ENCODE data around the gene LRRN3.

Gene LRRN3

DNA sequence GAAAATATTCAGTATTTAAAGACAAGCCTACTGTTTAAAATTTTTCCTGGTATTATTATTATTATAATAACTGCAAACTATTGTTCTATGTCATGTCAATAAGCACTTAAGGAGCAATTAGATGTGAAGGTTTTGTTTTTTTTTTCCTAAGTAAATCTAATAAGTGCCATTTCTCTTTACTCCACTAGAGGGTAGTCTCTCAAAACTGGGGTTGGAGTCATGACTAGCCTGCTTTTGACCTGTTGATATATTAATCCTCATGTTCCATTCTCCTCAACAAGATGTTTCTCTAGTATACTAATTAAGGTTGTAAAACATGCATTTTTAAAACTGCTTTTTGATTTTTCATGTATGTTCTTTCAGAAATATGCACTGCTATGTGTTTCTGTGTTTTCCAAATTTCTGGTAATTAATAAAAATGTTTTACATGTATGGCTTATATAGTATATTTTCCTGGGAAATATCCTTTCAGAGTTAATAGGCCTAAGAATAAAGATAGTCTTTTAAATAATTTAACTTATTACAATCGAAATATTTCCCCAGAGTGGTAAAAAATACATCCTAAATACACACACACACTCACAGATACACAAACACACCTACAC, 1.0 kb upstream of the LRRN3 start:
- Histone ChIP-seq H3K36me3 (ENCODE audit: control insufficient read depth, insufficient read depth, low read length) (no peaks in the 10 kb centered on the region), H3K27ac (ENCODE audit: insufficient read depth, low read depth, low read length, poor library complexity, severe bottlenecking) (no peak overlapping the region), H3K4me1 (ENCODE audit: control insufficient read depth, insufficient read depth, low read length) (peaks cover 30% of the 10 kb centered on the region), H3K27me3 (ENCODE audit: control insufficient read depth, insufficient read depth, low read length, poor library complexity, severe bottlenecking) (no peaks in the 10 kb centered on the region), H3K9me3 (ENCODE audit: control insufficient read depth, low read length) (no peaks in the 10 kb centered on the region), H3K4me3 (ENCODE audit: insufficient read depth, low read depth, low read length) (no peak overlapping the region)
- WGBS, 2 experiments: no CpG with 5 or more reads among the region's 1 CpG

DNA sequence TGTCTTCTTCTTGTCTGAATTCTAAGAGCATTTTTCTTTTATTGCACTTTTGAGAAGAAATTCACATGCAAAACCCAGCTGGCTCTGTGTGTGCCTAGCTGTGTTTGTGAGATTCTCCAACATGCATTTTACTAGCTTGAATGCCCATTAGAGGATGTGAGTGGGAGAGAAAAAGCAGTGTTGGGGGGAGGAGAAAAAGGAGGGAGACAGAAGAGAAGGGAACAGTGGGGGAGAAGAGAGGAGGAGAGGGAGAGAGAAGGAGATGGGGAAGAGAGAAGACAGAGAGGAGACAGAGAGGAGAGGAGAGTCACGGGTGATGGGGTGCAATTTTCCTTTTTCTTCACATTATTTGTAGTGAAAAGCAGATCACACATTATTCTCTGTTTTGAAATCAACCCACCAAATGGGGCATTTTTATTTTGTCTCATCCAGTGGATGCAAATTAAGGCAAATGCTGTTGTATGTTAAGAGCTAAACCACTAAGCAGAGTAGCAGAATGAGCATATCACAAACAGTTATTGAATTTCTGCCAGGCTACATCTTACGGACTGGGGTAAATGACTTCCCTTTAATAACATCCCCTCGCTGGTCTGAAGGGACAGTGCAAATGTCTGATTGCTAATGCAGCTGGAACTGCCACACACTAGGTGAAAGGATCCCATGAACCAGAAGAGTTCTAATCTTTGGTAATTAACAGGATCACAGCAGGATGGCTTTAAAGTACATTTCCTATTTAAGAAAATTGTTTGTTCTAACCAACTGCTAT, 849 bp downstream of the LRRN3 start:
- H3K27me3 ChIP-seq (ENCODE audit: control insufficient read depth, insufficient read depth, low read length, poor library complexity, severe bottlenecking): no peaks in the 10 kb centered on the region
- H3K27ac ChIP-seq (ENCODE audit: insufficient read depth, low read depth, low read length, poor library complexity, severe bottlenecking): no peak overlapping the region
- no peaks in the 10 kb centered on the region for H3K9me3 ChIP-seq (ENCODE audit: control insufficient read depth, low read length)
- 32 to 40% methylated on average over 2 to 3 of the region's 3 CpGs for WGBS, 2 experiments
- peaks cover 38% of the 10 kb centered on the region for H3K4me1 ChIP-seq (ENCODE audit: control insufficient read depth, insufficient read depth, low read length)
- no peaks in the 10 kb centered on the region for H3K36me3 ChIP-seq (ENCODE audit: control insufficient read depth, insufficient read depth, low read length)
- peak overlapping the region; percentile 22 for H3K4me3 ChIP-seq (ENCODE audit: insufficient read depth, low read depth, low read length)

DNA sequence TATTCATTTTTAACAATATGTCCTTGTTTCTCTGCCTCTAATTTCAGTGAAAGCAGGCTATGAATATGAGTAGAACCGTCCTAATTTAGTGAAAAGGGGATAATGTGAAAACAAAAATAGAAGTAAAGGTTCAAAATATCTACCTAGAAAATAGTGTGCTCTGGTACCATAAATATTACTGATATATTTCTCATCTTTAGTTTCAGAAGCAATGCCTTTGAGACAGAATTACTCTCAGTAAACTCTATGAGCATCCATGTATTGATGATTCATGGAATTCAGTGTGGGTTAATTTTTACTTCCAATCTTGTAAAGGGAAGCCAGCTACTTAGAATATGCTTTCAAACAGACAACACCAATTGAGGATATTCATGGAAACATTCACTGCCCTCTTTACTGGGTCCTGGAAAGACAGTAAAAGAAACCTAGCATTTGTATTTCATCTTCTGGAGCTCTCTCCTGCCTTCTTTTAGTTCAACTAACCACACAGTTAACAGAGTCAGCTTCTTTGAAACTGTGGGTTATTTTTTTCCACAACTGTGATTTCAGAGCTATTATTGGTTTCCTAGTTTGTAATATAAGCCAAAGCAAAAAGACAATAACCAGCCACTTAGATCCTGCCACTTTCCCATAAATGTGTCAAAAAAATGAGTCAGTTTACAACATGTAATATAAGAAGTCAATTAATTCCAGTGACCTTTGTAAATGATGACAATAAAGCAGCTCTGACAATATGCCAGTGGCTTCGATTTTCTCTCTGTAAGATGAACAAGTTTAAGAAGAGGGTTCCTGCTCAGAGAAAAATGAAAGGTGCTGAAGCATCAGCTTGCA, 1.7 kb downstream of the LRRN3 start:
- Histone ChIP-seq H3K27ac (ENCODE audit: insufficient read depth, low read depth, low read length, poor library complexity, severe bottlenecking) (no peak overlapping the region), H3K4me3 (ENCODE audit: insufficient read depth, low read depth, low read length) (peak overlapping the region; percentile 22), H3K36me3 (ENCODE audit: control insufficient read depth, insufficient read depth, low read length) (no peaks in the 10 kb centered on the region), H3K27me3 (ENCODE audit: control insufficient read depth, insufficient read depth, low read length, poor library complexity, severe bottlenecking) (no peaks in the 10 kb centered on the region), H3K9me3 (ENCODE audit: control insufficient read depth, low read length) (no peaks in the 10 kb centered on the region), H3K4me1 (ENCODE audit: control insufficient read depth, insufficient read depth, low read length) (peaks cover 42% of the 10 kb centered on the region)
- WGBS, 2 experiments: 69 to 81% methylated on average over 1 to 2 of the region's 2 CpGs

DNA sequence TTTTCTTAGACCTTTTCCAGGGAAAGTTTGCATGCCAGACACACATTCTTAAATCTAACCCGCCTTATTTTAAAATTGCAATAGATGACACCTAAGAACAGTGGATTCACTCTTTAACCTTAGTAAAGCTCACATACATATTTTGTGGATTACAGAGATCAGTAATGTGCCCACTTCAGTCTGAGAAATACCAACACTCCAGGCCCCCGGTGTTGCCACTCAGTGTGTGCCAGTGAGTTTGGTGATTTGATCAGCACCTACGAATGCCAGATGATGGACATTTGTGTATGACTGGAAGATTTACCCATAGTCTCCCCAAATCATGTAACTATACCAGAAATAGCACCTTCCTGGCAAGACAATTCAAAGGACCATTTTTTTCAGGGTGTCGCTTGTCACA, 2.6 kb downstream of the LRRN3 start:
- no peaks in the 10 kb centered on the region for H3K27me3 ChIP-seq (ENCODE audit: control insufficient read depth, insufficient read depth, low read length, poor library complexity, severe bottlenecking)
- peaks cover 51% of the 10 kb centered on the region for H3K4me1 ChIP-seq (ENCODE audit: control insufficient read depth, insufficient read depth, low read length)
- H3K27ac ChIP-seq (ENCODE audit: insufficient read depth, low read depth, low read length, poor library complexity, severe bottlenecking): no peak overlapping the region
- H3K4me3 ChIP-seq (ENCODE audit: insufficient read depth, low read depth, low read length): peak overlapping the region; percentile 22
- H3K9me3 ChIP-seq (ENCODE audit: control insufficient read depth, low read length): no peaks in the 10 kb centered on the region
- WGBS, 2 experiments: 84 to 92% methylated on average over 4 of the region's 4 CpGs
- H3K36me3 ChIP-seq (ENCODE audit: control insufficient read depth, insufficient read depth, low read length): no peaks in the 10 kb centered on the region

DNA sequence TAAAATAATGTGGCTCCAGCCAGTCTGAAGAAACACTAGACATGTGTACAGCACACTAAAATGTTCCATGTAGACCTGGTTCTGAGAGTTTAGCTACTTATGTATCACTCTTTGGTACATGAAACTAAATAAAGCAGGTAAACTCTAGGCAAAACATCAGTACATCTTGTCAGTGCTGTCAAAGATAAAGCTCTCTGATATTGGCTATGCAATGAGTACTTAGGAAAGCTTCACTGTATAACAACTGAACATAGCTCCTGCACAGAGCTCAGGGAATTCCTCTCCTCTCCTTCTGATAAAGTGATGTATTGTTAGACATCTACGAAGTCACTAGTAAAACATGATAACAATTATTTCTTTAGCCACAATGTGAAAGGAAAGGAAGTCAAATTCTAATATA, 3.5 kb downstream of the LRRN3 start:
- Histone ChIP-seq H3K4me1 (ENCODE audit: control insufficient read depth, insufficient read depth, low read length) (peaks cover 54% of the 10 kb centered on the region), H3K27me3 (ENCODE audit: control insufficient read depth, insufficient read depth, low read length, poor library complexity, severe bottlenecking) (no peaks in the 10 kb centered on the region), H3K27ac (ENCODE audit: insufficient read depth, low read depth, low read length, poor library complexity, severe bottlenecking) (no peak overlapping the region), H3K4me3 (ENCODE audit: insufficient read depth, low read depth, low read length) (no peak overlapping the region), H3K36me3 (ENCODE audit: control insufficient read depth, insufficient read depth, low read length) (no peaks in the 10 kb centered on the region), H3K9me3 (ENCODE audit: control insufficient read depth, low read length) (no peaks in the 10 kb centered on the region)
- 80% methylated on average over 1 of the region's 1 CpG; no CpG with 5 or more reads in 1 of the 2 experiments for WGBS, 2 experiments

DNA sequence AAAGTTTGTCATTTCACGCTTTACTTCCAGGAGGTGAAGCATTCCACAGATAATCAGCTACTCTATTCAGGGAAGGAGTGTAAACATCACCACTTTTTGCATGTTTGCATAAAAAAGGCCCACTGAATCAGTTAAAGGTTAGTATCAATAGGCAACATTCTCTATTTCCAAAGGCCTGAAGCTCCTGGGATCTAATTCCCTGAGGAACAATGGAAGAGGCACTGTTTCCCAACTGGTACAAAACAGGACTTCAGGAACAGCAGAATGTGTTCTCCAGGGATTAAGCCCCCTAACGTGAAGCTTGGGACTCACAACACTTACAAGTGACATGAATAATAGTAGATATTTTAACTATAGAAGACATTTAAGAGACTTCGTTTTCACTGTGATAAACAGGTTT, 6.1 kb downstream of the LRRN3 start:
- WGBS, 2 experiments: 2 to 27% methylated on average over 1 to 2 of the region's 3 CpGs

DNA sequence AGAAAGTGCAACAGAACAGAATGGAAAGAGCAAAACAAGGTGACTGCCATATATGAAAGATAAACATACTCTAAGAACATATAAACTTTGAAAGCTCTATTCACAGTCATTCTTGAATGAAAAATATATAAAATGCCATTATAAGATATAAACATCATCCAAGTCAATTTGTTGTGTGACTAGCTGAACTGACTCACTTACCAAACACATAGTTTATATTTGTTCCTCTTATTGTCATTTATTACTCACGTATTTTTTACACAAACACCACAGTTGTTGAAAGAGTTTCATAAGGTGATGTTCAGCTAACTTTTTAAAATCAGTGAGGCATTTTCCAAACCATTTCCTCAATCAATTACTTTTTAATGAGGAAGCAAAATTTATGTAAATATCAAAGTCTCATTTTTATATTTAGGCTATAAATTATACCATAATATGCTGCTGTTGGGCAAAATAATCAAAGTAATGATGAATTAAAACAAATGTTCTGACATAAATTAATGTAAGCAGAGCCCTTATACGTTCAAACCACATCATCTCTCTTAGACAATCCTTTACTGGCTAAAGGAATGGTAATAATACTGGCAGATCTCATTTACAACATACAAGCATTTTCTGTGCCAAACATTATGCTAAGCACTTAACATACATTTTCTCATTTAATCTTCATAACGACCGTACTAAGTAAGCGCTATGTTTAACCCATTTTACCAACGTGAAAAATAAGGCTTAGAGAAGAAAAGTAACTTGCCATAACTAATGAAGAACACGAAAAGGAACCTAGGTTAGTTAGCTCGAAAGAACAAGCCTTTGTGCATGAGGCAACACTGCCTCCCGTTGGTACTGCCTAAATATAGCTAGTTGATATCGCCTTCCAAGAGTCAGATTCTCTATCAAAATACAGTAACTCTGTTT, 7.3 kb downstream of the LRRN3 start:
- Histone ChIP-seq H3K36me3 (ENCODE audit: control insufficient read depth, insufficient read depth, low read length) (no peaks in the 10 kb centered on the region), H3K4me3 (ENCODE audit: insufficient read depth, low read depth, low read length) (no peak overlapping the region), H3K4me1 (ENCODE audit: control insufficient read depth, insufficient read depth, low read length) (peaks cover 31% of the 10 kb centered on the region), H3K27me3 (ENCODE audit: control insufficient read depth, insufficient read depth, low read length, poor library complexity, severe bottlenecking) (no peaks in the 10 kb centered on the region), H3K9me3 (ENCODE audit: control insufficient read depth, low read length) (no peaks in the 10 kb centered on the region), H3K27ac (ENCODE audit: insufficient read depth, low read depth, low read length, poor library complexity, severe bottlenecking) (no peak overlapping the region)
- 14 to 17% methylated on average over 9 to 10 of the region's 10 CpGs for WGBS, 2 experiments

More for the DNA sequence above, 6.1 kb downstream of the LRRN3 start:
- Histone ChIP-seq H3K4me3 (ENCODE audit: insufficient read depth, low read depth, low read length) (no peak overlapping the region), H3K27ac (ENCODE audit: insufficient read depth, low read depth, low read length, poor library complexity, severe bottlenecking) (no peak overlapping the region), H3K27me3 (ENCODE audit: control insufficient read depth, insufficient read depth, low read length, poor library complexity, severe bottlenecking) (no peaks in the 10 kb centered on the region), H3K9me3 (ENCODE audit: control insufficient read depth, low read length) (no peaks in the 10 kb centered on the region), H3K4me1 (ENCODE audit: control insufficient read depth, insufficient read depth, low read length) (peaks cover 42% of the 10 kb centered on the region), H3K36me3 (ENCODE audit: control insufficient read depth, insufficient read depth, low read length) (no peaks in the 10 kb centered on the region)

DNA sequence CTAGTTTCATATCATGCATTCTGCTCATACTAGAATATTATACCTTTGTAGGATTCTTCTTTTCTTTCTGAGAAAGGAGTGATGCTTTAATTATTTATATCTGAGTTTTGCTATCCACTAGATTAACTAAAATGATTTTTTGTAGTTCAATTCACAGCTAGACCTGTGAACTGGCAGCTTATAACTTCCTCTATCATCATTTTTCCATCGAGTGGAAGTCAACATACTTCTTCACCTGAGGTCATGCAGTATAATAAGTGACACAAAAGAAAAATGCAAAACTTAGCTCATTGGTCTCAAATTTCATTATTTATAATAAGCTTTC, 8.0 kb downstream of the LRRN3 start:
- Histone ChIP-seq H3K4me1 (ENCODE audit: control insufficient read depth, insufficient read depth, low read length) (peaks cover 25% of the 10 kb centered on the region), H3K4me3 (ENCODE audit: insufficient read depth, low read depth, low read length) (no peak overlapping the region), H3K9me3 (ENCODE audit: control insufficient read depth, low read length) (no peaks in the 10 kb centered on the region), H3K36me3 (ENCODE audit: control insufficient read depth, insufficient read depth, low read length) (no peaks in the 10 kb centered on the region), H3K27me3 (ENCODE audit: control insufficient read depth, insufficient read depth, low read length, poor library complexity, severe bottlenecking) (no peaks in the 10 kb centered on the region), H3K27ac (ENCODE audit: insufficient read depth, low read depth, low read length, poor library complexity, severe bottlenecking) (no peak overlapping the region)
- 36 to 43% methylated on average over 1 of the region's 1 CpG for WGBS, 2 experiments

DNA sequence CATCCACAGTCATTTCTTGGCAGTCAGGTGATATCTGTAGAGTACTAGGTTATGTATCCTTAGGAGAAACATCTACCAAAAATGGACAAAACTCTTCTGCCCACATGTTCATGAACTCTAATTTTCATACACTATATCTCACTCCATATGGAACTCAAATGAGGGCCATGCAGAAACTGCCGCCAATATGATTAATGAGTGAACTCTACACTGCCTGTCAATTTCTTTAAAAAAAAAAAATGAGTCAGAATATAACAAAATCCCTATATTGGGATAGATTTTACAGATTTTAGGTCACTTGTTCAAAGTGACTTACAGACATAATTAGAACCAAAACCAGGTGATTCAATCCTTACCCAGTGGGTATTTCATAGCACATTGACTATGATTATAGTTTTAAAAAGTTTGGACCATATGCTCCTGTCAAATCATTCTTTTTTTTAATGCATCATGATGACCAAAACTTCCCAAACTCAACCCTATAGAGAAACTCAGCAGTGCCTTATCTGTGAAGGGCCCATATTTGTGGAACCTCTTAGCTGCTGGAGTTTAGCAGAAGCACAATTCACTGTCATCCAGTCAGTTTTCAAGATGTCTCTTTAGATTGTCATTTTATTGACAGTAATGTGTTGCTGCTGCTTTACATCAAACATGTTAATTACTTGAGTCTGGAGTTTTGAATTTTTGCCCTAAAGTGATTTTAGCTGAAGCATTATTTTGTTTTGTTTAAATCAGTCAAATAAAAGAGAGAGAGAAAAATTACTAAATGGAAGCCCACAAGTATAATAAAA, 11.1 kb downstream of the LRRN3 start:
- 100% methylated on average over 1 of the region's 1 CpG; no CpG with 5 or more reads in 1 of the 2 experiments for WGBS, 2 experiments
- no peaks in the 10 kb centered on the region for H3K27me3 ChIP-seq (ENCODE audit: control insufficient read depth, insufficient read depth, low read length, poor library complexity, severe bottlenecking)
- H3K27ac ChIP-seq (ENCODE audit: insufficient read depth, low read depth, low read length, poor library complexity, severe bottlenecking): no peak overlapping the region
- H3K9me3 ChIP-seq (ENCODE audit: control insufficient read depth, low read length): no peaks in the 10 kb centered on the region
- no peak overlapping the region for H3K4me3 ChIP-seq (ENCODE audit: insufficient read depth, low read depth, low read length)
- H3K36me3 ChIP-seq (ENCODE audit: control insufficient read depth, insufficient read depth, low read length): no peaks in the 10 kb centered on the region
- peaks cover 13% of the 10 kb centered on the region for H3K4me1 ChIP-seq (ENCODE audit: control insufficient read depth, insufficient read depth, low read length)

Measured in ectodermal cell (in vitro differentiated cells).